DND-41 (cell line): ENCODE measurements around the gene PSD4.

Experiments used
- CTCF ChIP-seq: IDR thresholded peaks from 2 replicates; pipeline ENCODE4 v1.5.1; 2012; ENCODE audit warnings: borderline replicate concordance, low read length, moderate library complexity, mild to moderate bottlenecking; ENCODE audit not compliant: poor library complexity, severe bottlenecking; ENCODE audit errors: extremely low read depth
- EZH2 ChIP-seq: IDR thresholded peaks from 3 replicates; pipeline ENCODE4 v1.6.1; 2012; ENCODE audit warnings: borderline replicate concordance, low read depth, mild to moderate bottlenecking, moderate library complexity, low read length, inconsistent platforms; ENCODE audit not compliant: severe bottlenecking

DNA sequence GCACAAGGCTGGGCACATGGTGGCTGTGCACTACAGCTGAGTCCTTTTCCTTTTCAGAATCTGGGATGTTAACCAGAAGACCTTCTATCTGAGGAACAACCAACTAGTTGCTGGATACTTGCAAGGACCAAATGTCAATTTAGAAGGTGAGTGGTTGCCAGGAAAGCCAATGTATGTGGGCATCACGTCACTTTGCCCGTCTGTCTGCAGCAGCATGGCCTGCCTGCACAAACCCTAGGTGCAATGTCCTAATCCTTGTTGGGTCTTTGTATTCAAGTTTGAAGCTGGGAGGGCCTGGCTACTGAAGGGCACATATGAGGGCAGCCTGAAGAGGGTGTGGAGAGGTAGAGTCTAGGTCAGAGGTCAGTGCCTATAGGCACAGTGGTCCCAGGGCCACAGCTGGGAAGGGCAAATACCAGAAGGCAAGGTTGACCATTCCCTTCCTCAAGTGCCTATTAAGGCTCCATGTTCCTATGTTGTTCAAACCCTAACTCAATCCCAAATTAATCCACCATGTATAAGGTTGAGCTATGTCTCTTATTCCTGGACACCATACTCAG is 44.2 kb upstream of the PSD4 start:
- TF ChIP-seq CTCF (no peak), EZH2 (no peak)
